SKM-1 (cell line): ENCODE measurements around the gene CDO1.

Source experiments
- DNase-seq: peaks from one replicate; lab custom pipeline; 2025; ENCODE audit not compliant: unreplicated experiment; lab: John Stamatoyannopoulos, UW

Gene CDO1

GRCh38 chr5:115816226-115817081, at the start of gene CDO1:
CDO1 (minus strand) TSS chr5:115816659; CDS start chr5:115816397, 262 bp downstream.
- peak; percentile 24 for DNase-seq

- no peak for DNase-seq
Measured at GRCh38 chr5:115859378-115859777, 42.9 kb upstream of the CDO1 start.

GRCh38 chr5:115858396-115858795, 41.9 kb upstream of the CDO1 start:
- no peak for DNase-seq

- DNase-seq, result no peak
Measured at GRCh38 chr5:115857626-115858349, 41.3 kb upstream of the CDO1 start.

GRCh38 chr5:115857057-115857479, 40.6 kb upstream of the CDO1 start:
- no peak for DNase-seq

GRCh38 chr5:115855959-115856358, 39.5 kb upstream of the CDO1 start:
- DNase-seq, result peak; percentile 54

- DNase-seq, result no peak
Measured at GRCh38 chr5:115854139-115854538, 37.7 kb upstream of the CDO1 start.

- no peak for DNase-seq
Measured at GRCh38 chr5:115850744-115851416, 34.4 kb upstream of the CDO1 start.

GRCh38 chr5:115849258-115849798, 32.9 kb upstream of the CDO1 start:
- no peak for DNase-seq

- DNase-seq, result no peak
Measured at GRCh38 chr5:115847290-115847689, 30.8 kb upstream of the CDO1 start.

GRCh38 chr5:115844321-115844817, 27.9 kb upstream of the CDO1 start:
- no peak for DNase-seq

- no peak for DNase-seq
Measured at GRCh38 chr5:115843444-115844130, 27.1 kb upstream of the CDO1 start.

GRCh38 chr5:115842952-115843351, 26.5 kb upstream of the CDO1 start:
- no peak for DNase-seq

- peak; percentile 27 for DNase-seq
Measured at GRCh38 chr5:115842089-115842935, 25.9 kb upstream of the CDO1 start.

- peak; percentile 98 for DNase-seq
Measured at GRCh38 chr5:115841382-115842088, 25.1 kb upstream of the CDO1 start, which contains the start of the genes AP3S1 and ATG12. AP3S1 (plus strand) TSS chr5:115841935; CDS start chr5:115842038, 103 bp downstream. ATG12 (minus strand) TSS chr5:115841565; CDS start chr5:115841552, 13 bp downstream.

- DNase-seq, result no peak
Measured at GRCh38 chr5:115840873-115841272, 24.4 kb upstream of the CDO1 start.

GRCh38 chr5:115838885-115839518, 22.5 kb upstream of the CDO1 start:
- DNase-seq, result peak; percentile 76

- DNase-seq, result no peak
Measured at GRCh38 chr5:115835481-115835880, 19.0 kb upstream of the CDO1 start.
